Spleen (tissue), 11 donors: ENCODE results near the gene PRCP. TPM values are rescaled to one million over a fixed set of nuclear protein-coding genes. Genes with fewer than 3 reads are reported as not detected.

Experiments
- DNase-seq: peaks from one replicate; pipeline ENCODE4 v3.0.0-alpha.2; 2020
- H3K27ac ChIP-seq, 8 donors: fragments of 200-600 bp; sonication (generic) in 7 of 8; 1 replicate in 4 of 8; 2 replicates in 4 of 8; pipeline versions ENCODE4 v1.5.0 to v1.8.0; 2016 to 2021; ENCODE audit warnings: inconsistent platforms in 4 of 8, mild to moderate bottlenecking in 4 of 8, moderate library complexity in 1 of 8
- H3K27me3 ChIP-seq, 7 donors: fragments of 200-600 bp; sonication (generic) in 6 of 7; replicated peaks in 1 of 7; 1 replicate in 4 of 7; 2 replicates in 3 of 7; pipeline versions ENCODE4 v1.5.0 to v1.8.0; 2016 to 2021; ENCODE audit warnings: inconsistent platforms in 3 of 7, mild to moderate bottlenecking in 1 of 7
- H3K36me3 ChIP-seq, 6 donors: fragments of 200-600 bp; sonication (generic) in 5 of 6; 1 replicate in 4 of 6; 2 replicates in 2 of 6; pipeline versions ENCODE4 v1.5.0 to v1.8.0; 2016 to 2021; ENCODE audit warnings: inconsistent platforms in 2 of 6
- H3K4me1 ChIP-seq, 6 donors: fragments of 200-600 bp; sonication (generic) in 5 of 6; 1 replicate in 3 of 6; 2 replicates in 3 of 6; pipeline versions ENCODE4 v1.5.0 to v1.8.0; 2016 to 2021; ENCODE audit warnings: inconsistent platforms in 3 of 6
- H3K4me3 ChIP-seq, 8 donors: fragments of 200-600 bp; sonication (generic) in 7 of 8; 1 replicate in 4 of 8; 2 replicates in 4 of 8; pipeline versions ENCODE4 v1.5.0 to v1.8.0; 2016 to 2021; ENCODE audit warnings: inconsistent platforms in 4 of 8, mild to moderate bottlenecking in 4 of 8, moderate library complexity in 2 of 8
- H3K9me3 ChIP-seq, 8 donors: fragments of 200-600 bp; sonication (generic) in 7 of 8; 1 replicate in 4 of 8; 2 replicates in 4 of 8; pipeline versions ENCODE4 v1.5.0 to v1.8.0; 2016 to 2021; ENCODE audit warnings: inconsistent platforms in 4 of 8
- CTCF ChIP-seq, 11 experiments: fragments of 200-600 bp in 7 of 11; fragments of 450-650 bp in 4 of 11; sonication (generic) in 4 of 11; IDR thresholded peaks in 8 of 11; conservative IDR thresholded peaks in 3 of 11; 1 replicate in 7 of 11; 2 replicates in 4 of 11; pipeline versions ENCODE4 v1.4.0 to v1.8.0; 2016 to 2021; ENCODE audit warnings: antibody characterized with exemption in 11 of 11, inconsistent platforms in 4 of 11, mild to moderate bottlenecking in 1 of 11
- POLR2A ChIP-seq, 3 donors: fragments of 450-650 bp; IDR thresholded peaks; one replicate each; pipeline ENCODE4 v1.5.1; 2017; ENCODE audit warnings: antibody characterized with exemption in 3 of 3, mild to moderate bottlenecking in 1 of 3
- POLR2AphosphoS5 ChIP-seq, 3 donors: sonication (generic); formaldehyde crosslinking; IDR thresholded peaks; one replicate each; pipeline ENCODE4 v1.5.1; 2017; ENCODE audit warnings: antibody characterized with exemption in 3 of 3
- WGBS, 5 donors: extraction: QIAGEN DNeasy Blood & Tissue Kit in 3 of 5; methylation state at CpG; one replicate each; pipeline versions ENCODE4 v1.1.5 to v1.1.7; 2013 to 2018; 5-methylcytosine and 5-hydroxymethylcytosine counted together
- intact Hi-C: fragments of 100-400 bp; cut with DNase I; formaldehyde crosslinking; loops from one replicate; pipeline ENCODE4 v1.15.0; 2023; ENCODE audit warnings: low total_unique reads
- polyA plus RNA-seq, 3 donors: library from polyadenylated mRNA; stranded (reverse); fragments of 200-250 nt; gene quantifications; one replicate each; pipeline ENCODE4 v1.2.1, GENCODE V29; 2013
- total RNA-seq, 7 donors: library from RNA; depleted of rRNA in 3 of 7; stranded (reverse); fragments of >200 nt in 3 of 7; fragmentation: NEBNext Ultra II Directional in 4 of 7; extraction: Animal tissue kit (Norgen Biotek cat#: 25700) in 4 of 7; gene quantifications; one replicate each; pipeline versions ENCODE4 v1.1.0 to v1.2.1, GENCODE V29; 2016 to 2021
- donor health status: healthy with polysubstance abuse.
- donor health status: DM: no; HTN: no; CAD: no; lungs with moderate emphysema.
- donor health status: DM: no; HTN: no; CAD: no.
- donor health status: Bipolar disorder and iron deficiency.
- donor health status: healthy.
- donor health status: DM: no; HTN: no; CAD: no.
- donor health status: DM: yes; HTN: yes; CAD: no.

The PRCP gene
- total and polyA plus RNA-seq, 10 donors = 22.2 to 85.7 (median 65.7) TPM

GRCh38 chr11:82786836-82787235 lies 113.4 kb downstream of the PRCP start:
- intact Hi-C loops = no loop called here
- no peaks in the 10 kb centered on the region for H3K36me3 ChIP-seq
- H3K27me3 ChIP-seq = no peaks in the 10 kb centered on the region
- no peaks in the 10 kb centered on the region for H3K4me1 ChIP-seq
- WGBS, 5 donors = 62 to 77% (median 64%) methylated on average over 3 of the region's 3 CpGs
- no peak for DNase-seq
- H3K4me3 ChIP-seq = no peak overlapping the region
- TF ChIP-seq POLR2AphosphoS5 (IDR thresholded peaks at IDR 0.05) (no peak), POLR2A (IDR thresholded peaks at IDR 0.05) (no peak), CTCF (IDR thresholded peaks at IDR 0.05 in 8 of 11, conservative IDR thresholded peaks at IDR 0.05 in 3 of 11) (no peak)
- H3K9me3 ChIP-seq = peaks cover 0 to 8% (median 2%) of the 10 kb centered on the region in 8 donors
- H3K27ac ChIP-seq = no peak overlapping the region

DNA sequence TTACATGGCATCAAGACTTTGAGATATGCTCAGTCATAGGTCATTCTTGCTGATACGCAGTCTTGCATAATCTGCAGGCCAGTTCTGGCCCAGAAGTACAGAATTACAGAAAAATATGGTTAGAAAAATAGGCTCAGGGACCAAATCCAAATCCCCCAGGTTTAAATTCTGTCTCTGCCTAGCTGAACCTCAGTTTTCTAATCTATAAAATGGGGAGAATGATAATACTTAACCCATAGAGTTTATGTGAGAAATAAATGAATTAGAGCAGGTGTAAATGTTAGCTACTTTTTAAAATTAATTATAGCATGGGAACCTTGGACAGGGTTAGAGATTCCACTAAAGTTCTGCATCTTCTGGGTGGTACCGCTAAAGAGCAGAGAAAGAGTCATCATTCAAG lies 114.2 kb downstream of the PRCP start:
- TF ChIP-seq CTCF (IDR thresholded peaks at IDR 0.05 in 8 of 11, conservative IDR thresholded peaks at IDR 0.05 in 3 of 11) = no peak
- TF ChIP-seq POLR2AphosphoS5 (IDR thresholded peaks at IDR 0.05) = no peak
- TF ChIP-seq POLR2A (IDR thresholded peaks at IDR 0.05) = no peak
- H3K27me3 ChIP-seq = no peaks in the 10 kb centered on the region
- DNase-seq = no peak
- H3K4me1 ChIP-seq = no peaks in the 10 kb centered on the region
- 84 to 99% (median 93%) methylated on average over 2 of the region's 2 CpGs for WGBS, 5 donors
- H3K27ac ChIP-seq = no peak overlapping the region
- H3K36me3 ChIP-seq = no peaks in the 10 kb centered on the region
- peaks cover 0 to 8% (median 2%) of the 10 kb centered on the region in 8 donors for H3K9me3 ChIP-seq
- no peak overlapping the region for H3K4me3 ChIP-seq
- intact Hi-C loops = no loop called here

- Histone ChIP-seq H3K9me3 (peaks cover 0 to 12% (median 2%) of the 10 kb centered on the region in 8 donors), H3K4me3 (no peak overlapping the region)
- WGBS, 5 donors = 88 to 94% (median 93%) methylated on average over 1 of the region's 1 CpG
Measured at GRCh38 chr11:82782825-82783374, 117.3 kb downstream of the PRCP start.

DNA sequence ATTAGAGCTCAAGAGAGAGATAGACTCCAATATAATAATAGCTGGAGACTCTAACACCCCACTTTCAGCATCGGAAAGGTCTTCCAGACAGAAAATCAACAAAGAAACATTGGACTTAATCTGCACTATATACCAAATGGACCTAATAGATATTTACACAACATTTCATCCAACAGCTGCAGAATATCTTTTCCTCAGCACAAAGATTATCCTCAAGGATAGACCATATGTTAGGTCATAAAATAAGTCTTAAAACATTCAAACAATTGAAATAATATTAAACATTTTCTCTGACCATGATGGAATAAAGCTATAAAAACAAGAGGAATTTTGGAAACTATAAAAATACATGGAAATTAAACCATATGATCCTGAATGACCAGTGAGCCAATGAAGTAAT lies 121.5 kb downstream of the PRCP start:
- WGBS, 5 donors = 85 to 100% (median 92%) methylated on average over 1 of the region's 1 CpG
- intact Hi-C loops = no loop called here
- H3K27ac ChIP-seq = no peak overlapping the region

More at GRCh38 chr11:82782825-82783374, 117.3 kb downstream of the PRCP start:
- DNase-seq = no peak
- Histone ChIP-seq H3K4me1 (no peaks in the 10 kb centered on the region), H3K27me3 (no peaks in the 10 kb centered on the region), H3K36me3 (no peaks in the 10 kb centered on the region), H3K27ac (no peak overlapping the region)
- intact Hi-C loops = no loop called here
- TF ChIP-seq POLR2A (IDR thresholded peaks at IDR 0.05) (no peak), POLR2AphosphoS5 (IDR thresholded peaks at IDR 0.05) (no peak), CTCF (IDR thresholded peaks at IDR 0.05 in 8 of 11, conservative IDR thresholded peaks at IDR 0.05 in 3 of 11) (no peak)

More for the DNA sequence above, 121.5 kb downstream of the PRCP start:
- no peak for TF ChIP-seq POLR2AphosphoS5 (IDR thresholded peaks at IDR 0.05)
- no peak for TF ChIP-seq POLR2A (IDR thresholded peaks at IDR 0.05)
- TF ChIP-seq CTCF (IDR thresholded peaks at IDR 0.05 in 8 of 11, conservative IDR thresholded peaks at IDR 0.05 in 3 of 11) = no peak
- Histone ChIP-seq H3K27me3 (no peaks in the 10 kb centered on the region), H3K4me1 (no peaks in the 10 kb centered on the region), H3K9me3 (peaks cover 0 to 44% (median 28%) of the 10 kb centered on the region in 8 donors), H3K4me3 (no peak overlapping the region), H3K36me3 (no peaks in the 10 kb centered on the region)
- DNase-seq = no peak
